Measurements from ENCODE around the gene BTNL3. TPM values are rescaled to one million over a fixed set of nuclear protein-coding genes. Genes with fewer than 3 reads are reported as not detected.

The BTNL3 gene
- total and polyA plus RNA-seq, 9 of the 15 experiments (the other 6 are each of a cell fraction or from before 2014, with no cell fraction given) = 0.03 to 0.44 (median 0.04) TPM; not detected in 4

DNA sequence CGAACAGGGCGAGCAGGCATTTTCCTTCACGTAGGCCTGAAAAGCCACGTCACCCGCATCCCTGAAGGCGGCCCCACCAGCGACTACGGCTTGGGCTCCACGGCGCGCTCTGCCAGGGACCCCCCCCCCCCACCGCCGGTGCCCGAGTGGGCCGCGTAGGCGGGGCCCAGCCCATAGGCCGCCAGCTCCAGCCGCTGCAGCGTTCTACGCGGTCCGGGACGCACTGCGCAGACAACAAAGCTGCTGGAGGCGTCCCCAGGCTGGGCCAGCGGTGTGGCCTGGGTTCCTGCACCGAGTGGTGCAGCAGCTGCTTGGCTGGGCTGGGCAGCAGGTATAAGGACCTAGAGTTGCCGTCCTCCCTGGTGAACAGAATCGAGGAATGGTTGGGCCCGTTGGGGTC, 18.3 kb upstream of the BTNL3 start:
- CTCF ChIA-PET (ENCODE audit: low intra/inter-chr PET ratio) = no interaction called here

More for the DNA sequence above, 18.3 kb upstream of the BTNL3 start:
- H4K20me1 ChIP-seq (replicated peaks; ENCODE audit: control insufficient read depth, insufficient read depth, low read length) = no peaks in the 10 kb centered on the region
- H2AFZ ChIP-seq (ENCODE audit: low read depth, low read length) = no peak overlapping the region
- no peaks in the 10 kb centered on the region for H3K79me2 ChIP-seq (ENCODE audit: control insufficient read depth, insufficient read depth, low read length)
- BruUV-seq (replicated peaks) = no TSS peak
- TF ChIP-seq ATF1 (CRISPR knock-in tag; IDR thresholded peaks at IDR 0.05) (no peak), ATF1 (tag; IDR thresholded peaks at IDR 0.05) (no peak), SMC3 (conservative IDR thresholded peaks at IDR 0.05; ENCODE audit: insufficient read depth, low read depth, low read length) (no peak), ZNF212 (CRISPR knock-in tag; IDR thresholded peaks at IDR 0.05) (no peak), RBM14 (IDR thresholded peaks at IDR 0.05; ENCODE audit: borderline replicate concordance, insufficient read depth, low read depth, low read length) (no peak), JUNB (CRISPR knock-in tag; conservative IDR thresholded peaks at IDR 0.05) (no peak), GABPB1 (CRISPR knock-in tag; IDR thresholded peaks at IDR 0.05) (no peak), NUFIP1 (IDR thresholded peaks at IDR 0.05; ENCODE audit: partially characterized antibody) (no peak), ZNF780A (CRISPR knock-in tag; IDR thresholded peaks at IDR 0.05) (no peak), KAT7 (CRISPR knock-in tag; IDR thresholded peaks at IDR 0.05; ENCODE audit: borderline replicate concordance) (no peak), TAF1 (IDR thresholded peaks at IDR 0.05; ENCODE audit: control insufficient read depth, extremely low read depth, insufficient read depth, low read length, severe bottlenecking) (no peak)
- TF ChIP-seq, protein P1, sequence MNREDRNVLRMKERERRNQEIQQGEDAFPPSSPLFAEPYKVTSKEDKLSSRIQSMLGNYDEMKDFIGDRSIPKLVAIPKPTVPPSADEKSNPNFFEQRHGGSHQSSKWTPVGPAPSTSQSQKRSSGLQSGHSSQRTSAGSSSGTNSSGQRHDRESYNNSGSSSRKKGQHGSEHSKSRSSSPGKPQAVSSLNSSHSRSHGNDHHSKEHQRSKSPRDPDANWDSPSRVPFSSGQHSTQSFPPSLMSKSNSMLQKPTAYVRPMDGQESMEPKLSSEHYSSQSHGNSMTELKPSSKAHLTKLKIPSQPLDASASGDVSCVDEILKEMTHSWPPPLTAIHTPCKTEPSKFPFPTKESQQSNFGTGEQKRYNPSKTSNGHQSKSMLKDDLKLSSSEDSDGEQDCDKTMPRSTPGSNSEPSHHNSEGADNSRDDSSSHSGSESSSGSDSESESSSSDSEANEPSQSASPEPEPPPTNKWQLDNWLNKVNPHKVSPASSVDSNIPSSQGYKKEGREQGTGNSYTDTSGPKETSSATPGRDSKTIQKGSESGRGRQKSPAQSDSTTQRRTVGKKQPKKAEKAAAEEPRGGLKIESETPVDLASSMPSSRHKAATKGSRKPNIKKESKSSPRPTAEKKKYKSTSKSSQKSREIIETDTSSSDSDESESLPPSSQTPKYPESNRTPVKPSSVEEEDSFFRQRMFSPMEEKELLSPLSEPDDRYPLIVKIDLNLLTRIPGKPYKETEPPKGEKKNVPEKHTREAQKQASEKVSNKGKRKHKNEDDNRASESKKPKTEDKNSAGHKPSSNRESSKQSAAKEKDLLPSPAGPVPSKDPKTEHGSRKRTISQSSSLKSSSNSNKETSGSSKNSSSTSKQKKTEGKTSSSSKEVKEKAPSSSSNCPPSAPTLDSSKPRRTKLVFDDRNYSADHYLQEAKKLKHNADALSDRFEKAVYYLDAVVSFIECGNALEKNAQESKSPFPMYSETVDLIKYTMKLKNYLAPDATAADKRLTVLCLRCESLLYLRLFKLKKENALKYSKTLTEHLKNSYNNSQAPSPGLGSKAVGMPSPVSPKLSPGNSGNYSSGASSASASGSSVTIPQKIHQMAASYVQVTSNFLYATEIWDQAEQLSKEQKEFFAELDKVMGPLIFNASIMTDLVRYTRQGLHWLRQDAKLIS (CRISPR knock-in tag; IDR thresholded peaks at IDR 0.05) = no peak
- TF ChIP-seq, protein P2, sequence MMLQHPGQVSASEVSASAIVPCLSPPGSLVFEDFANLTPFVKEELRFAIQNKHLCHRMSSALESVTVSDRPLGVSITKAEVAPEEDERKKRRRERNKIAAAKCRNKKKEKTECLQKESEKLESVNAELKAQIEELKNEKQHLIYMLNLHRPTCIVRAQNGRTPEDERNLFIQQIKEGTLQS (IDR thresholded peaks at IDR 0.05) = no peak
- TF ChIP-seq, protein P2 (CRISPR knock-in tag; conservative IDR thresholded peaks at IDR 0.05) = no peak
- no peaks in the 10 kb centered on the region for H3K27me3 ChIP-seq (ENCODE audit: control insufficient read depth in 2 of 2, insufficient read depth in 2 of 2, low read length in 2 of 2)
- DNase-seq (ENCODE audit: extremely low read depth in 1 of 4, low spot score in 3 of 4) (no peak), ATAC-seq (no peak), FAIRE-seq (no peak)
- POLR2A ChIA-PET = no interaction called here
- WGBS (ENCODE audit: insufficient coverage, low coverage, missing lambda C conversion rate) = no CpG with 5 or more reads among the region's 31 CpGs
- no peak overlapping the region for H3K4me2 ChIP-seq (ENCODE audit: insufficient read depth, low read length)
- H3K4me3 ChIP-seq = no peak overlapping the region
- H3K27ac ChIP-seq (ENCODE audit: extremely low read depth, low read depth, low read length) = no peak overlapping the region
- H3K36me3 ChIP-seq (ENCODE audit: control insufficient read depth, insufficient read depth, low read length) = no peaks in the 10 kb centered on the region
- intact Hi-C loops (cut with micrococcal nuclease) = no loop called here
- no peaks in the 10 kb centered on the region for H3K4me1 ChIP-seq (replicated peaks in 1 of 2; ENCODE audit: control insufficient read depth in 2 of 2, insufficient read depth in 2 of 2, low read length in 2 of 2)
- in situ Hi-C loops (cut with MboI) = no loop called here
- H3K9me1 ChIP-seq (ENCODE audit: control insufficient read depth, insufficient read depth, low read length) = no peaks in the 10 kb centered on the region
- no peak overlapping the region for H3K9ac ChIP-seq (ENCODE audit: insufficient read depth in 1 of 2, low read depth in 2 of 2, low read length in 2 of 2)
- no peaks in the 10 kb centered on the region for H3K9me3 ChIP-seq (replicated peaks; ENCODE audit: control insufficient read depth, insufficient read depth, low read depth, low read length)
